Upper lobe of left lung (tissue), 6 donors: ENCODE measurements around the gene KRT25. TPM values are rescaled to one million over a fixed set of nuclear protein-coding genes. Genes with fewer than 3 reads are reported as not detected.

Experiments used
- total RNA-seq, 6 donors: library from RNA; depleted of rRNA in 4 of 6; stranded (reverse); fragments of >200 nt in 4 of 6; gene quantifications; one replicate each; pipeline versions ENCODE4 v1.1.0 to v1.2.1, GENCODE V29; 2016 to 2021
- donor health status: DM: no; HTN: no; CAD: no; lungs with moderate emphysema.
- donor health status: DM: no; HTN: yes; CAD: no; lungs with severe emphysema.

Gene KRT25
- total RNA-seq, 6 donors from 2014 or later, result not detected

Other genes with a start within 250 kb of the KRT25 start
- 1 to 10 TPM in 3 of 6 donors, under 1 TPM in 1, not detected in 2; 0.30 to 2.8 (median 1.4) TPM for gene CCR7, start 189.9 kb downstream of the KRT25 start, total RNA-seq
- 10 to 100 TPM; 39.8 to 91.4 (median 65.8) TPM for gene SMARCE1, start 107.5 kb downstream of the KRT25 start, total RNA-seq
- gene KRT222, start 90.2 kb downstream of the KRT25 start, total RNA-seq, result 1 to 10 TPM in 1 of 6 donors, under 1 TPM in 1, not detected in 4; 0.86 to 1.2 TPM
- not detected for gene KRT24, start 51.6 kb downstream of the KRT25 start, total RNA-seq
- not detected for gene KRT26, start 16.9 kb upstream of the KRT25 start, total RNA-seq
- gene KRT27, start 27.2 kb upstream of the KRT25 start, total RNA-seq, result 1 to 10 TPM in 1 of 6 donors, under 1 TPM in 3, not detected in 2; 0.24 to 1.4 (median 0.65) TPM
- not detected for gene KRT28, start 44.6 kb upstream of the KRT25 start, total RNA-seq
- gene KRT10, start 67.3 kb upstream of the KRT25 start, total RNA-seq, result 10 to 100 TPM in 4 of 6 donors, 1 to 10 TPM in 2; 4.2 to 35.0 (median 13.5) TPM
- gene KRT12, start 111.9 kb upstream of the KRT25 start, total RNA-seq, result not detected
- gene KRT20, start 129.9 kb upstream of the KRT25 start, total RNA-seq, result under 1 TPM in 2 of 6 donors, not detected in 4; 0.31 to 0.37 TPM
- 10 to 100 TPM in 1 of 6 donors, 1 to 10 TPM in 4, under 1 TPM in 1; 0.49 to 10.7 (median 3.1) TPM for gene KRT23, start 182.3 kb upstream of the KRT25 start, total RNA-seq
- not detected for gene KRT39, start 211.6 kb upstream of the KRT25 start, total RNA-seq
- under 1 TPM in 1 of 6 donors, not detected in 5; 0.24 TPM for gene KRT40, start 229.0 kb upstream of the KRT25 start, total RNA-seq
- gene KRTAP3-3, start 238.8 kb upstream of the KRT25 start, total RNA-seq, result not detected
- not detected for gene KRTAP3-2, start 244.6 kb upstream of the KRT25 start, total RNA-seq